ENCODE data around the gene RNF180.

DNA sequence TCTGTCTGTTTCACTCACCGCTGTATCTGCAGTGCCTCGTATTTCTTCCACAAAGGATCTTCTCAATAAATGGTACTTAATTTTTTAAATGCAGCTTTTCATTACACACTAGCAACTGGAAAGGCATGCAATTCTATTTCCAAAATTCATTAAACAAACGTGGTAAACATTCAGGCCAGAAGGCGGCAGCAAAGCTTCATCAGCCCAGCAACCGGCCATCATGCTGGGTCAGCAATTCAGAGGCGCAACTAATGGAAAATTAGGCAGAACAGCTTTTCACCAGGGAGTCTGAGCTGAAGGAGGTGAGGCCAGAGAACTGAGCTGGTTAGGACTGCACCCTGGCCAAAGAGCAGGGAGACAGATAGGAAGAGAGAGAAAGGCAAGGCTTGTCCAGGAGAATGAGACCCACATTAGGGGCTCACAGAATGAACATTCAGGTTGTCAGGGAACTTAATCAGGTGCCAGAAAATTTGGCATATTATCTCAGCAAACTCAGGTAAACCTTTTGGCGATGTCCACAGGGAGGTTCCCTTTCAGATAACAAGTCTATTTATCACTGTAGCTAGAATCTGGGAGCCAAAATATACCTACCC is 17.7 kb upstream of the RNF180 start:
- TF ChIP-seq POLR2AphosphoS5 (IDR thresholded peaks at IDR 0.05; ENCODE audit: borderline replicate concordance, low read depth, low read length) (peak; percentile 19; the same call in 1 of the 2 replicates), EZH2 (IDR thresholded peaks at IDR 0.05) (no peak)
